SK-N-SH (cell line): ENCODE measurements around the gene CHRM4. TPM values are rescaled to one million over a fixed set of nuclear protein-coding genes. Genes with fewer than 3 reads are reported as not detected.
"Not testable (repeated sequence)": the region's sequence is repeated elsewhere in the genome, so short reads cannot be mapped to it uniquely, and the experiment has no call there.

Source experiments
- CTCF ChIA-PET: fragments of 300-600, 350-600 bp; formaldehyde crosslinking; extraction: SDS; loops from one replicate; lab custom pipeline; 2021; lab: Yijun Ruan, JAX
- POLR2A ChIA-PET: fragments of 350-600 bp; sonication (Branson Sonifier 250); formaldehyde crosslinking; extraction: SDS; loops from one replicate; lab custom pipeline; 2020; ENCODE audit warnings: antibody characterized with exemption, inconsistent platforms; lab: Yijun Ruan, JAX
- DNase-seq: peaks from one replicate; pipeline ENCODE4 v3.0.0; 2012
- H2AFZ ChIP-seq: fragments of 200-600 bp; sonication (generic); 2 replicates; pipeline ENCODE4 v1.8.1; 2016; ENCODE audit warnings: antibody characterized with exemption, mild to moderate bottlenecking, low read depth
- H3F3A ChIP-seq: fragments of 200-600 bp; sonication (generic); replicated peaks from 2 replicates; pipeline ENCODE3; 2016; ENCODE audit warnings: antibody characterized with exemption, mild to moderate bottlenecking; ENCODE audit not compliant: insufficient read depth
- H3K27ac ChIP-seq, 2 experiments: fragments of 200-500 bp in 1 of 2; fragments of 200-600 bp in 1 of 2; sonication (Bioruptor generic) in 1 of 2; sonication (generic), shearing (Covaris generic) in 1 of 2; 2 replicates each; pipeline versions ENCODE4 v1.5.1 to v1.6.1; 2014 to 2016; ENCODE audit warnings: low read depth in 2 of 2, inconsistent platforms in 1 of 2, low read length in 1 of 2, mild to moderate bottlenecking in 1 of 2, mixed read lengths in 1 of 2
- H3K27me3 ChIP-seq: fragments of 200-600 bp; sonication (generic), shearing (Covaris generic); 2 replicates; pipeline ENCODE4 v1.6.1; 2016; ENCODE audit warnings: mixed run types; ENCODE audit not compliant: insufficient read depth
- H3K36me3 ChIP-seq, 2 experiments: fragments of 200-500 bp in 1 of 2; fragments of 200-600 bp in 1 of 2; sonication (Bioruptor generic) in 1 of 2; sonication (generic) in 1 of 2; replicated peaks in 1 of 2; 2 replicates each; pipeline versions ENCODE3 to v1.5.1; 2014 to 2016; ENCODE audit warnings: low read length in 1 of 2, mild to moderate bottlenecking in 1 of 2; ENCODE audit not compliant: insufficient read depth in 2 of 2, control insufficient read depth in 1 of 2
- H3K4me1 ChIP-seq, 2 experiments: fragments of 200-500 bp in 1 of 2; fragments of 200-600 bp in 1 of 2; sonication (Bioruptor generic) in 1 of 2; sonication (generic), shearing (Covaris generic) in 1 of 2; 2 replicates each; pipeline versions ENCODE4 v1.5.1 to v1.6.1; 2014 to 2016; ENCODE audit warnings: low read depth in 1 of 2, low read length in 1 of 2, mixed run types in 1 of 2; ENCODE audit not compliant: insufficient read depth in 2 of 2, control insufficient read depth in 1 of 2
- H3K4me2 ChIP-seq: fragments of 200-600 bp; sonication (generic), shearing (Covaris generic); 2 replicates; pipeline ENCODE4 v1.6.1; 2017; ENCODE audit warnings: mixed run types
- H3K4me3 ChIP-seq, 2 experiments: fragments of 200-500 bp in 1 of 2; fragments of 200-600 bp in 1 of 2; sonication (Bioruptor generic) in 1 of 2; sonication (generic), shearing (Covaris generic) in 1 of 2; 2 replicates each; pipeline versions ENCODE4 v1.5.1 to v1.8.1; 2014 to 2016; ENCODE audit warnings: low read depth in 2 of 2, inconsistent platforms in 1 of 2, low read length in 1 of 2, mild to moderate bottlenecking in 1 of 2, mixed read lengths in 1 of 2, moderate library complexity in 1 of 2
- H3K79me2 ChIP-seq: fragments of 200-600 bp; sonication (generic); 2 replicates; pipeline ENCODE4 v1.8.1; 2017; ENCODE audit warnings: mild to moderate bottlenecking; ENCODE audit not compliant: insufficient read depth
- H3K9ac ChIP-seq: fragments of 200-600 bp; sonication (generic); 2 replicates; pipeline ENCODE4 v1.6.1; 2017; ENCODE audit warnings: mixed run types
- H3K9me2 ChIP-seq: fragments of 200-600 bp; sonication (generic); 2 replicates; pipeline ENCODE4 v1.6.1; 2017; ENCODE audit warnings: mixed run types
- H3K9me3 ChIP-seq: fragments of 200-600 bp; sonication (generic); 2 replicates; pipeline ENCODE4 v1.6.1; 2017; ENCODE audit warnings: mixed run types, mild to moderate bottlenecking, moderate library complexity
- H4K20me1 ChIP-seq: fragments of 200-600 bp; sonication (generic); 2 replicates; pipeline ENCODE4 v1.6.1; 2017; ENCODE audit warnings: mild to moderate bottlenecking, mixed run types; ENCODE audit not compliant: insufficient read depth
- ELF1 ChIP-seq: IDR thresholded peaks from 2 replicates; pipeline ENCODE4 v1.4.0; 2012
- FOXM1 ChIP-seq: IDR thresholded peaks from 2 replicates; pipeline ENCODE4 v1.4.0; 2012; ENCODE audit warnings: low read depth, mild to moderate bottlenecking
- RCOR1 ChIP-seq: fragments of 150-350 bp; IDR thresholded peaks from 2 replicates; pipeline ENCODE4 v1.6.1; 2017; ENCODE audit warnings: antibody characterized with exemption, low read length
- RFX5 ChIP-seq: IDR thresholded peaks from 2 replicates; pipeline ENCODE4 v1.6.1; 2012; ENCODE audit warnings: mild to moderate bottlenecking, improper control_type of control experiment, low read length
- SMC3 ChIP-seq: IDR thresholded peaks from 2 replicates; pipeline ENCODE4 v1.6.1; 2012; ENCODE audit warnings: low read depth, low read length, improper control_type of control experiment
- WGBS: methylation state at CpG from one replicate; pipeline ENCODE4 v1.1.6; 2017; ENCODE audit warnings: low lambda C conversion rate; 5-methylcytosine and 5-hydroxymethylcytosine counted together
- polyA plus RNA-seq, 3 experiments: library from polyadenylated mRNA; depleted of rRNA; stranded (reverse); fragments of >200 nt; gene quantifications; 2 replicates each; pipeline ENCODE4 v1.2.3, GENCODE V29; 2012
- TF ChIP-seq, protein P1 (sequence below): IDR thresholded peaks from 2 replicates; pipeline ENCODE4 v1.4.0; 2012; ENCODE audit warnings: low read depth
- TF ChIP-seq, protein P2 (sequence below): IDR thresholded peaks from 2 replicates; pipeline ENCODE4 v1.6.1; 2012; ENCODE audit warnings: mild to moderate bottlenecking, low read depth, low read length, moderate library complexity

CHRM4 gene
- polyA plus RNA-seq, 1 of the 3 experiments (the other 2 are of a cell fraction), result 0.26 TPM

DNA sequence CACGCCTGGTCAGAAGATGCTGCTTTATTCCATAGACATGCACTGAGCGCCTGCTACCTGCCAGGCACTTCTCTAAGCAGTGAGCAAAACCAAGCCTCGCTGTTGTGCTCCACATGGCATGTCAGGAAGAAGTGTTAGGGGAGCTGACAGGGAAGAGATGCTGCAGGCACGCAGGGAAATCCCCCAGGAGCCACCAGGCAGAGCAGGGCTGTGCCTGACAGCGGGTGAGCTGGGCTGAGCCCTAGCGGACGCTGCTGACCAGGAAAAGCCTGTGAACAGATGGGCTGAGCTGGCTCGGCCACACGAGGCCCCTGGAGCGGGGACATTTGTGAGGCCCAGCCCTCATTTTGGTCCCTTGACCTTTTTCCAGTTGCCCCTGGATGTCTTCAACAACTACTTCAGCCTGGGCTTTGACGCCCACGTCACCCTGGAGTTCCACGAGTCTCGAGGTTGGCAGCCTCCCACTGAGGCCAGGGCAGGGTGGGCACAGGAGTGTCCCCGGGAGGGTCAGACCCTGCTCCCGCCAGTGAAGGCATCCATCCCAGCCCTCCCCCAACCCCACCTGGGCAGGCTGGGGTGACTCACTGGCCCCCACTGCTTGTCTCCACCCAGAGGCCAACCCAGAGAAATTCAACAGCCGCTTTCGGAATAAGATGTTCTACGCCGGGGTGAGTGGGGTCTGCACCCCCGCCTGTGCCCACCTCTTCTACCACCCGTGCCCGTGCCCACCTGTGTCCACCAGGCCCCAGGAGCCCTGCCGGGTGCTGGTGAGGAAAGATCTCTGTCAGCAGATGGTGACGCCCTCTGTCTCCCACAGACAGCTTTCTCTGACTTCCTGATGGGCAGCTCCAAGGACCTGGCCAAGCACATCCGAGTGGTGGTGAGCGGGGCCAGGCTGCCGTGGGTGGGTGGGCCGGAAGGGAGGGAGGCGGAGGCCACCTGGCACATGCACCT, 17.5 kb downstream of the CHRM4 start:
- Histone ChIP-seq H3K36me3 (peaks cover 5 to 23% of the 10 kb centered on the region in 2 experiments), H3K9me2 (no peaks in the 10 kb centered on the region), H3K79me2 (no peaks in the 10 kb centered on the region), H3K27ac (no peak overlapping the region), H3K4me3 (no peak overlapping the region), H4K20me1 (no peaks in the 10 kb centered on the region), H3K27me3 (no peaks in the 10 kb centered on the region), H2AFZ (no peak overlapping the region), H3K9ac (no peak overlapping the region), H3K4me1 (peaks cover 0 to 4% of the 10 kb centered on the region in 2 experiments; a peak in 1 of 4 replicates), H3K4me2 (no peak overlapping the region), H3K9me3 (no peaks in the 10 kb centered on the region), H3F3A (peaks cover 5% of the 10 kb centered on the region)
- WGBS, result 90% methylated on average over 23 of the region's 30 CpGs
- TF ChIP-seq SMC3 (no peak), ELF1 (no peak), RFX5 (no peak), FOXM1 (no peak), RCOR1 (no peak)
- TF ChIP-seq, protein P1, sequence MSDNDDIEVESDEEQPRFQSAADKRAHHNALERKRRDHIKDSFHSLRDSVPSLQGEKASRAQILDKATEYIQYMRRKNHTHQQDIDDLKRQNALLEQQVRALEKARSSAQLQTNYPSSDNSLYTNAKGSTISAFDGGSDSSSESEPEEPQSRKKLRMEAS, result no peak
- TF ChIP-seq, protein P2, sequence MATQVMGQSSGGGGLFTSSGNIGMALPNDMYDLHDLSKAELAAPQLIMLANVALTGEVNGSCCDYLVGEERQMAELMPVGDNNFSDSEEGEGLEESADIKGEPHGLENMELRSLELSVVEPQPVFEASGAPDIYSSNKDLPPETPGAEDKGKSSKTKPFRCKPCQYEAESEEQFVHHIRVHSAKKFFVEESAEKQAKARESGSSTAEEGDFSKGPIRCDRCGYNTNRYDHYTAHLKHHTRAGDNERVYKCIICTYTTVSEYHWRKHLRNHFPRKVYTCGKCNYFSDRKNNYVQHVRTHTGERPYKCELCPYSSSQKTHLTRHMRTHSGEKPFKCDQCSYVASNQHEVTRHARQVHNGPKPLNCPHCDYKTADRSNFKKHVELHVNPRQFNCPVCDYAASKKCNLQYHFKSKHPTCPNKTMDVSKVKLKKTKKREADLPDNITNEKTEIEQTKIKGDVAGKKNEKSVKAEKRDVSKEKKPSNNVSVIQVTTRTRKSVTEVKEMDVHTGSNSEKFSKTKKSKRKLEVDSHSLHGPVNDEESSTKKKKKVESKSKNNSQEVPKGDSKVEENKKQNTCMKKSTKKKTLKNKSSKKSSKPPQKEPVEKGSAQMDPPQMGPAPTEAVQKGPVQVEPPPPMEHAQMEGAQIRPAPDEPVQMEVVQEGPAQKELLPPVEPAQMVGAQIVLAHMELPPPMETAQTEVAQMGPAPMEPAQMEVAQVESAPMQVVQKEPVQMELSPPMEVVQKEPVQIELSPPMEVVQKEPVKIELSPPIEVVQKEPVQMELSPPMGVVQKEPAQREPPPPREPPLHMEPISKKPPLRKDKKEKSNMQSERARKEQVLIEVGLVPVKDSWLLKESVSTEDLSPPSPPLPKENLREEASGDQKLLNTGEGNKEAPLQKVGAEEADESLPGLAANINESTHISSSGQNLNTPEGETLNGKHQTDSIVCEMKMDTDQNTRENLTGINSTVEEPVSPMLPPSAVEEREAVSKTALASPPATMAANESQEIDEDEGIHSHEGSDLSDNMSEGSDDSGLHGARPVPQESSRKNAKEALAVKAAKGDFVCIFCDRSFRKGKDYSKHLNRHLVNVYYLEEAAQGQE, result no peak
- DNase-seq, result no peak
- POLR2A ChIA-PET, result no interaction called here
- CTCF ChIA-PET, result interaction anchor here (1.0 kb wide), 1 partner anchor 18 kb away, joined by 3 read pairs; no protein-coding TSS in a partner anchor

DNA sequence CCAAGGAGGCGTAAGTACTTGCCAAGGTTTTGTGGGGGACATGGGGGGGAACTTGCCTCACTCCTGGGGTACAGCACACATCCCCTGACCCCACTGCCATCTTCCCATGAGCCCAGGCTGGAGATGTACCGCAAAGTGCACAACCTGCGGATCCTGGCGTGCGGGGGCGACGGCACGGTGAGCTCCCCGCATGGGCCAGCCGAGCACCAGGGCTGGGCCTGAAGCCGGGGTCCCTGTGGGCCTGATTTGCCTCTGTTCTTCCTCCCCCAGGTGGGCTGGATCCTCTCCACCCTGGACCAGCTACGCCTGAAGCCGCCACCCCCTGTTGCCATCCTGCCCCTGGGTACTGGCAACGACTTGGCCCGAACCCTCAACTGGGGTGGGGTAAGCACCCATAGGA, 19.1 kb downstream of the CHRM4 start:
- H3F3A ChIP-seq, H3K9me2 ChIP-seq, H3K27me3 ChIP-seq, DNase-seq, H3K79me2 ChIP-seq, H3K4me3 ChIP-seq, POLR2A ChIA-PET, H3K27ac ChIP-seq, H3K4me1 ChIP-seq, H3K4me2 ChIP-seq, H3K9ac ChIP-seq, H4K20me1 ChIP-seq, H2AFZ ChIP-seq, H3K9me3 ChIP-seq: not testable (repeated sequence)
- peaks cover 5 to 28% of the 10 kb centered on the region in 2 experiments for H3K36me3 ChIP-seq
- CTCF ChIA-PET, result interaction anchor here (1.2 to 18.0 kb wide), 3 partner anchors 17 to 63 kb away, joined by 3 to 423 read pairs (median 4); partner anchors contain the start of gene DGKZ
- WGBS, result 99% methylated on average over 12 of the region's 15 CpGs
